SK-N-MC (cell line): ENCODE results near the gene MALAT1.

Source experiments
- DNase-seq: peaks from one replicate; pipeline ENCODE4 v3.0.0-alpha.2; 2011; ENCODE audit warnings: low read depth, low spot score
- H3K27ac ChIP-seq: fragments of 200-600 bp; sonication (generic); 2 replicates; pipeline ENCODE4 v1.5.1; 2016; ENCODE audit warnings: mixed run types
- H3K36me3 ChIP-seq: fragments of 200-600 bp; sonication (generic); 2 replicates; pipeline ENCODE4 v1.6.1; 2017; ENCODE audit warnings: antibody characterized with exemption, low read length, mixed read lengths; ENCODE audit not compliant: insufficient read depth
- H3K4me3 ChIP-seq: fragments of 200-600 bp; sonication (generic); 2 replicates; pipeline ENCODE4 v1.5.1; 2016
- H3K9ac ChIP-seq: fragments of 200-600 bp; sonication (generic); 2 replicates; pipeline ENCODE4 v1.8.0; 2017; ENCODE audit warnings: mixed run types, mixed read lengths; ENCODE audit not compliant: insufficient read length
- H3K9me3 ChIP-seq: fragments of 200-600 bp; sonication (generic); 2 replicates; pipeline ENCODE4 v1.6.1; 2017; ENCODE audit warnings: low read depth, mild to moderate bottlenecking, antibody characterized with exemption, low read length, moderate library complexity, mixed read lengths
- EZH2 ChIP-seq: fragments of 200-600 bp; sonication (generic); IDR thresholded peaks from one replicate; pipeline ENCODE4 v1.6.1; 2017; ENCODE audit warnings: antibody characterized with exemption
- FOXP2 ChIP-seq: optimal IDR thresholded peaks from 2 replicates; pipeline ENCODE3; 2011; ENCODE audit warnings: mild to moderate bottlenecking, moderate library complexity; ENCODE audit not compliant: insufficient read depth; ENCODE audit errors: extremely low read length, control extremely low read depth
- POLR2AphosphoS5 ChIP-seq: IDR thresholded peaks from 2 replicates; pipeline ENCODE4 v1.6.1; 2012; ENCODE audit warnings: mild to moderate bottlenecking, low read depth, low read length, borderline replicate concordance

Gene MALAT1

DNA sequence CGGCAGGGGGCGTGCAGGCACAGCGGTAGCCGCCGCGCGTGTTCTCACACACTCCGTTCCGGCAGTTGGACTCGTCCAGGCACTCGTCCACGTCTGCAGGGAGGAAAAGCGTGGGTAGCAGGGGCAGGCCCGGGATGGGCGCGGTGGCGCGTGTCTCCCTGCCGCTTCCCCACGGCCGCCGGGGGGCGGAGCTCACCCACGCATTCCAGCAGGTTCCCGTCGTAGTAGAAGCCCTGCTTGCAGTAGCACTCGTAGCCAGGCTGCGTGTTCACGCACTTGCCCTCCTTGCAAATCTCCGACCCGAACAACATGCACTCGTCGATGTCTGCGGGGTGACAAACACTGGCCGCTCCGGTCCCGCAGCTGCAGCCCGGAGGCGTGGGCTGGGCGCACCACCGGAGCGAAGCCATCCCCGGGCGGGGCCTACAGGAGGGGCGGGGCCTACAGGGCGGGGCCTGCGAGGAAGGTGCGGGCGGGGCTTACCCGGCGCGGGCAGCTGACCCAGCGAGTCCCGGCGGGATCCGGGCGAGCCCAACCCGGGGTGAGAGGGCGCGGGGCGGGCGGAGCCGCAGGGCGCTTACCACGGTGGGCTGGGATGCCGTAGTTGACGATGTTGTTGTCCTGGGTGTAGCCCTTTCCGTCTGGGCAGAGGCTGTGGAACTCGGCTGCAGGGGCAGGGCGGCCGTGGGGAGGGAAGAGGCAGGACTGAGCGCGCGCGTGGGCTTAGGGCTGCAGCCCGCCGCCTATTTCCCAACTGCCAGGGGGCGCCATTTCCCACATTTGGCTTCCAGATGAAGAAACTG, 41.6 kb downstream of the MALAT1 start:
- Histone ChIP-seq H3K27ac (no peak overlapping the region), H3K36me3 (no peaks in the 10 kb centered on the region; the same call in 1 of the 2 replicates), H3K9me3 (no peaks in the 10 kb centered on the region), H3K4me3 (peak overlapping the region; percentile 90), H3K9ac (peak overlapping the region; percentile 63)
- TF ChIP-seq POLR2AphosphoS5 (peak; percentile 63; the same call in 1 of the 2 replicates), FOXP2 (no peak), EZH2 (no peak)
- no peak for DNase-seq

DNA sequence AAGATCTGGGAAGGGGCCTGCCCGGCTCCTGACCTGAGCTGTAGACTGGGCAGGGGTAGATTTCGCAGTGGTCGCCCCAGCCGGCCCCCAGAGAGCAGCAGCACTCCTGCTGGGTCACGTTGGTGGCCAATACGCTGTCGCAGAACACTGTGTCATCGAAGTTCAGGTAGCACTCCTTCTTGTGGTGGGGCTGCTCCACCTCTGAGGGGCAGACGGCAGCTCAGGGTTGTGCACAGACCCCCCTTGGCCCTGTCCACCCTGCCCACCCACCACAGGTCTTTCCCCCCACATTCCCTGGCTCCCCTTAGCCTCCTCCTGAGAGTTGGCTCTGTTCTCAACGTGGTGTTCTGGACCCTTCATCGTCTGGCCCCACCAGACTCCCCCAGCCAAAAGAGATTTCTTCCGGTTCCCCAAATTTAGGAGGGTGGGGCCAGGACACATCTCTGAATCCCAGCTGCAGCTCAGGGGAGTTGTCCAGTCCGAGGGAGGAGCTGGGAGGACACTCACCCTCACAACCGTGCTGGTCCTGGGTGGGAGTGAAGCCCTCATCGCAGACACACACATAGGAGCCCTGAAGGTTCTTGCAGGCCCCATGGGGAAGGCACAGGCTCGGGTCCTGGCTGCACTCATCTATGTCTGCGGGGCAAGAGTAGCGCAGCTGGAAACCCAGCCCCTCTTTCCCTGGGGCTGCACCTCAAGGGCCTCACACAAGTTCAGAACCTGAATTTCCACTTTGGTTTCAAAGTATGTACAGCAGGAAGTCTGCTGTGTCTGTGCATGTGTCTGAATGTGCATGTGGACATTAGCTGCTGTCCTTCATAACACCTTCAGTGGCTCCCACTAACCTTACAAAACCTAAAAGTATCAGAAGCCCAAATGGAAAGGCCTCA, 42.5 kb downstream of the MALAT1 start:
- no peak for DNase-seq
- Histone ChIP-seq H3K36me3 (no peaks in the 10 kb centered on the region; the same call in 1 of the 2 replicates), H3K4me3 (peak overlapping the region; percentile 90), H3K27ac (peak overlapping the region; percentile 38; the same call in 1 of the 2 replicates), H3K9ac (peak overlapping the region; percentile 63), H3K9me3 (no peaks in the 10 kb centered on the region)
- TF ChIP-seq POLR2AphosphoS5: no peak
- TF ChIP-seq EZH2: no peak
- TF ChIP-seq FOXP2: no peak

GRCh38 chr11:65542738-65543390, 44.0 kb downstream of the MALAT1 start:
- Histone ChIP-seq H3K9ac (no peak overlapping the region), H3K9me3 (no peaks in the 10 kb centered on the region), H3K36me3 (no peaks in the 10 kb centered on the region; the same call in 1 of the 2 replicates), H3K27ac (no peak overlapping the region), H3K4me3 (no peak overlapping the region)
- DNase-seq: no peak
- no peak for TF ChIP-seq EZH2
- TF ChIP-seq FOXP2: no peak
- no peak for TF ChIP-seq POLR2AphosphoS5

- no peak overlapping the region for H3K9ac ChIP-seq
- no peak overlapping the region for H3K4me3 ChIP-seq
- H3K27ac ChIP-seq: no peak overlapping the region
- DNase-seq: no peak
- H3K36me3 ChIP-seq: peaks cover 7% of the 10 kb centered on the region; the same call in 1 of the 2 replicates
- TF ChIP-seq POLR2AphosphoS5 (no peak), EZH2 (no peak), FOXP2 (no peak)
- no peaks in the 10 kb centered on the region for H3K9me3 ChIP-seq
Measured at GRCh38 chr11:65545853-65546216, 47.0 kb downstream of the MALAT1 start.

GRCh38 chr11:65546217-65546958, 47.5 kb downstream of the MALAT1 start:
- Histone ChIP-seq H3K36me3 (peaks cover 13% of the 10 kb centered on the region; the same call in 1 of the 2 replicates), H3K27ac (no peak overlapping the region), H3K9ac (no peak overlapping the region), H3K9me3 (no peaks in the 10 kb centered on the region), H3K4me3 (no peak overlapping the region)
- no peak for TF ChIP-seq FOXP2
- TF ChIP-seq POLR2AphosphoS5: no peak
- TF ChIP-seq EZH2: no peak
- no peak for DNase-seq

DNA sequence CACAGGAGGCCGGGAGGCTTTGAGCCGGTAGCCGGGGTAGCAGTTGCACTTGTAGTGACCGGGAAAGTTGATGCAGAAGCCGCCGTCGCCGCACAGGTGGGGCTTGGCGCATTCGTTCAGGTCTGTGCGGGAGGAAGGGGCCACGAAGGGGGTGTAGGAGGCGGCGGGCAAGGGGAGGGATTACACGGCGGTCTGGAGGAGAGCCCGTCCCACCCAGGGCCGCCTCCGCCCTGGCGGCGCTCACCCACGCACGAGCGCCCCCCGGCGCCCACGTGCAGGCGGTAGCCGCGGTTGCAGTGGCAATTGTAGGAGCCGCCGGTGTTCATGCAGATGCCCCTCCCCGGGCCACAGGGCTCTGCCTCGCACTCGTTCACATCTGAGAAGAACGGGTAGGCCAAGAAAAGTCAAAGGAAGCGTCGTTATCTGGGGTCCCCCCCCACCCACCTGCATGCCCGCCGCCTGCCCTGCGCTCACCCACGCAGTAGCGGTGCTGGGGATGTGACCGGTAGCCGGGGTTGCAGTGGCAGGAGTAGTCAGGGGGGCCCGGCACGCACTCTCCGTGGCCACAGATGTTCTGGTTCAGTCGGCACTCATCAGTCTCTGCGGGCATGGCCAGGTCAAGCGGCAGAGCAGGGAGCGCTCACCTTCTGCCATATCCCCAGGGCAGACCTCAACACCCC, 48.7 kb downstream of the MALAT1 start:
- no peak for TF ChIP-seq EZH2
- TF ChIP-seq POLR2AphosphoS5: no peak
- TF ChIP-seq FOXP2: no peak
- Histone ChIP-seq H3K27ac (no peak overlapping the region), H3K36me3 (peaks cover 19% of the 10 kb centered on the region; the same call in 1 of the 2 replicates), H3K4me3 (no peak overlapping the region), H3K9me3 (no peaks in the 10 kb centered on the region), H3K9ac (no peak overlapping the region)
- DNase-seq: no peak

DNA sequence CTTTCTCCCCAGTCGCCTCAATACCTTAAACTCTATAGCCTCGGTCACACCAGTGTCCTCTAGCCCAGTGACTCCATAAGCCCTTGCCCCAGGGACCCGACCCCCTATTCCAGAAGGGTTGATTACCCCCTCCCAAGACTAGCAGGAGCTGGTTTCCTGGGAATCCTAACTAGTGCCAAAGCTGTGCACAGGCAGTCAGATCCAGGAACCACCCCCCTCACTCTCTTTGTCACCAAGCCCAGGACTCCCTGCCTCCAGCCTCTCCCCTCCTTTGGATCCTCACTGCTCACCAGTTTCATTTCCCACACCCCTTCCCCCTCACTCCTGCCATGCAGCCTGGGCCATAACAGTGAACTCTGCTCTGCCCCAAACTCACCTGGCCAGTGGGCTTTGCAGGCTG, 49.5 kb downstream of the MALAT1 start:
- Histone ChIP-seq H3K4me3 (no peak overlapping the region), H3K9ac (no peak overlapping the region), H3K36me3 (peaks cover 19% of the 10 kb centered on the region; the same call in 1 of the 2 replicates), H3K27ac (no peak overlapping the region), H3K9me3 (no peaks in the 10 kb centered on the region)
- DNase-seq: no peak
- TF ChIP-seq FOXP2: no peak
- TF ChIP-seq POLR2AphosphoS5: no peak
- TF ChIP-seq EZH2: no peak
